ENCODE results near the gene MTERF2. TPM values are rescaled to one million over a fixed set of nuclear protein-coding genes. Genes with fewer than 3 reads are reported as not detected.

The MTERF2 gene
- total and polyA plus RNA-seq, 5 donors = 29.5 to 45.1 (median 36.4) TPM

Other genes starting within 250 kb of the MTERF2 start
- 10 to 100 TPM; 16.5 to 24.2 (median 21.8) TPM for gene RIC8B, start 212.5 kb downstream of the MTERF2 start, total RNA-seq
- gene RIC8B, start 212.5 kb downstream of the MTERF2 start, polyA plus RNA-seq = 9.0 TPM
- gene TMEM263, start 31.2 kb downstream of the MTERF2 start, total RNA-seq = 10 to 100 TPM; 55.4 to 69.9 (median 63.6) TPM
- 25.1 TPM for gene TMEM263, start 31.2 kb downstream of the MTERF2 start, polyA plus RNA-seq
- 10 to 100 TPM; 12.2 to 26.8 (median 16.3) TPM for gene CRY1, start 106.4 kb upstream of the MTERF2 start, total RNA-seq
- 6.9 TPM for gene CRY1, start 106.4 kb upstream of the MTERF2 start, polyA plus RNA-seq